ENCODE data around the gene ALG6. TPM values are rescaled to one million over a fixed set of nuclear protein-coding genes. Genes with fewer than 3 reads are reported as not detected.
A peak's percentile ranks its signal among the peaks of the same experiment; 100 is the strongest.
"Not testable (repeated sequence)": the region's sequence is repeated elsewhere in the genome, so short reads cannot be mapped to it uniquely, and the experiment has no call there.

Gene ALG6
- total RNA-seq, 2 experiments from 2014 or later: 23.0 to 24.0 TPM

GRCh38 chr1:63352736-63353135, 14.7 kb upstream of the ALG6 start:
- no peaks in the 10 kb centered on the region for H3K4me1 Mint-ChIP-seq
- H3K27me3 Mint-ChIP-seq: peaks cover 37% of the 10 kb centered on the region
- H3K4me3 Mint-ChIP-seq: no peak overlapping the region
- H3K9me3 Mint-ChIP-seq (ENCODE audit: low read depth): no peaks in the 10 kb centered on the region
- ATAC-seq (no peak), DNase-seq (no peak)
- no peak overlapping the region for H3K27ac Mint-ChIP-seq
- H3K36me3 Mint-ChIP-seq: no peaks in the 10 kb centered on the region
- CTCF ChIA-PET: no interaction called here

- CTCF ChIA-PET: interaction anchor here (0.6 kb wide), 1 partner anchor 217 kb away, joined by 3 read pairs; no protein-coding TSS in a partner anchor
- not testable (repeated sequence) for ATAC-seq; H3K4me1 Mint-ChIP-seq; H3K27ac Mint-ChIP-seq; DNase-seq; H3K9me3 Mint-ChIP-seq (ENCODE audit: low read depth); H3K4me3 Mint-ChIP-seq; H3K36me3 Mint-ChIP-seq
- peaks cover 34% of the 10 kb centered on the region for H3K27me3 Mint-ChIP-seq
These were observed 11.2 kb upstream of the ALG6 start for GRCh38 chr1:63356234-63356633.

GRCh38 chr1:63359561-63359960, 7.9 kb upstream of the ALG6 start:
- H3K4me1 Mint-ChIP-seq: no peaks in the 10 kb centered on the region
- ATAC-seq (no peak), DNase-seq (no peak)
- peaks cover 16% of the 10 kb centered on the region for H3K27me3 Mint-ChIP-seq
- no peak overlapping the region for H3K27ac Mint-ChIP-seq
- CTCF ChIA-PET: no interaction called here
- H3K9me3 Mint-ChIP-seq (ENCODE audit: low read depth): no peaks in the 10 kb centered on the region
- H3K4me3 Mint-ChIP-seq: no peak overlapping the region
- H3K36me3 Mint-ChIP-seq: no peaks in the 10 kb centered on the region

- Mint-ChIP-seq H3K4me3 (no peak overlapping the region), H3K27me3 (peaks cover 13% of the 10 kb centered on the region), H3K4me1 (peaks cover 7% of the 10 kb centered on the region), H3K9me3 (ENCODE audit: low read depth) (no peaks in the 10 kb centered on the region), H3K36me3 (no peaks in the 10 kb centered on the region), H3K27ac (no peak overlapping the region)
- no peak for DNase-seq
- no peak for ATAC-seq
- CTCF ChIA-PET: no interaction called here
These were observed 5.4 kb upstream of the ALG6 start for GRCh38 chr1:63362073-63362472.

DNA sequence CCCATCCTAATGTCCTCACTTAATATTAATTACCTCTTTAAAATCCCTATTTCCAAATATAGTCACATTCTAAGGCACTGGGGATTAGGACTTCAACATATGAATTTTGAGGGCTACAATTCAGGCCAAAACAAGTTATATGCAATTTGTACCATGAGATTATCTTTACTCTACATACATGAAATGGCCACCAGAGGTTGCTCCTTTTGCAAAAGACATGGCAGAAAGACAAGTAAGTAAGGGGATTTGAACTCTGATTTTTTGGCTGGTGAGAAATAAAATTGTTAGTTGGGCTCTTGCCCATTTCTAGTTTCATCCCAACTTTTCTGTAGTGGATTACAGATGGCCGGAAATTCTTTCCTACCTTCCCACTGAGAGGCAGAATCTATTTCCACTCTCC, 4.8 kb upstream of the ALG6 start:
- no peak overlapping the region for H3K4me3 Mint-ChIP-seq
- H3K9me3 Mint-ChIP-seq (ENCODE audit: low read depth): no peaks in the 10 kb centered on the region
- H3K27ac Mint-ChIP-seq: no peak overlapping the region

DNA sequence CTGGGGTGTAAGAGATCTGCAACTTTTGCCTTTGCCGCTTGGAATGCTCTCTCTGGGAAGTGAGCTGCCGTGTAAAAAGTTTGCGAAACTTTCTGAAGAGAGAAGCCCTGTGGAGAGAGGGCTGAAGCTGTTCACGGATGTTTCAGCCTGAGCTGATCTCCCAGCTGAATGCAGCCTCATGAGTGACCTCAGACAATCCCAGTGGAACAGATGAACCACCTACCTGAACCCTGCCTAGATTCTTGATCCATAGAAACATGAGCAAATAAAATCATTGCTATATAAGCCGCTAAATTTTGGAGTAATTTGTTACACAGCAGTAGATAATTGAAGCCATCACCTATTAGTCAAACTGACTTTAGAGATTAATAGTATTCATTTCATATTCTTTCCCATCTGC, 4.4 kb upstream of the ALG6 start:
- Mint-ChIP-seq H3K9me3 (ENCODE audit: low read depth) (no peaks in the 10 kb centered on the region), H3K27me3 (peaks cover 13% of the 10 kb centered on the region), H3K36me3 (no peaks in the 10 kb centered on the region), H3K4me3 (no peak overlapping the region), H3K4me1 (peaks cover 11% of the 10 kb centered on the region), H3K27ac (no peak overlapping the region)
- ATAC-seq (no peak), DNase-seq (no peak)
- CTCF ChIA-PET: interaction anchor here (0.7 kb wide), 1 partner anchor 640 kb away, joined by 3 read pairs; no protein-coding TSS in a partner anchor

More for the DNA sequence above, 4.8 kb upstream of the ALG6 start:
- Mint-ChIP-seq H3K4me1 (peaks cover 8% of the 10 kb centered on the region), H3K36me3 (no peaks in the 10 kb centered on the region), H3K27me3 (peaks cover 13% of the 10 kb centered on the region)
- ATAC-seq: no peak
- CTCF ChIA-PET: no interaction called here
- DNase-seq: no peak

- Mint-ChIP-seq H3K4me3 (peak overlapping the region; percentile 98), H3K27ac (peak overlapping the region; percentile 50), H3K27me3 (peaks cover 8% of the 10 kb centered on the region), H3K36me3 (peaks cover 14% of the 10 kb centered on the region), H3K9me3 (ENCODE audit: low read depth) (no peaks in the 10 kb centered on the region), H3K4me1 (peaks cover 26% of the 10 kb centered on the region)
- ATAC-seq (no peak), DNase-seq (no peak)
- CTCF ChIA-PET: no interaction called here
These were observed 566 bp upstream of the ALG6 start for GRCh38 chr1:63366908-63367214.

DNA sequence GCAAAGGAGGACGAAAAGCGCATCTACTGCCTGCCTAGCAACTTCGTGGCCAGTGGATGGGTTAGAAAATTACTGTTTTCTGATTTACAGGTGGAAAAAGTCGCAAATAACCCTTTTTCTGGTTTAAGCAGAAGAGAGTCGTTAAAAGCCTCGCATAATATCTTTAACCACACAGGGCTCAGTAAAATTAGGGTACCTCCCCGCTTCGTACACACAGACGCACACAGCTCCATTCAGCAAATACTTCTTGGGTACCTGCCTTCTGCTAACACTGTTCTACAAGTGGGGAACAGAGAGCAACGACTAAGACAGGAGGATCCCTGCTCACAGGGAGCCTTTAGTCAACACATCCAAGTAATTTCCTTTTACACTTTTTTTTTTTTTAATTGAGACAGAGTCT, 704 bp downstream of the ALG6 start:
- Mint-ChIP-seq H3K27me3 (peaks cover 4% of the 10 kb centered on the region), H3K4me3 (peak overlapping the region; percentile 98), H3K9me3 (ENCODE audit: low read depth) (no peaks in the 10 kb centered on the region), H3K4me1 (peaks cover 26% of the 10 kb centered on the region), H3K36me3 (peaks cover 17% of the 10 kb centered on the region), H3K27ac (peak overlapping the region; percentile 89)
- DNase-seq (no peak), ATAC-seq (no peak)
- CTCF ChIA-PET: interaction anchor here (0.8 to 1.2 kb wide), 2 partner anchors 8 to 170 kb away, joined by 3 read pairs; no protein-coding TSS in a partner anchor

DNA sequence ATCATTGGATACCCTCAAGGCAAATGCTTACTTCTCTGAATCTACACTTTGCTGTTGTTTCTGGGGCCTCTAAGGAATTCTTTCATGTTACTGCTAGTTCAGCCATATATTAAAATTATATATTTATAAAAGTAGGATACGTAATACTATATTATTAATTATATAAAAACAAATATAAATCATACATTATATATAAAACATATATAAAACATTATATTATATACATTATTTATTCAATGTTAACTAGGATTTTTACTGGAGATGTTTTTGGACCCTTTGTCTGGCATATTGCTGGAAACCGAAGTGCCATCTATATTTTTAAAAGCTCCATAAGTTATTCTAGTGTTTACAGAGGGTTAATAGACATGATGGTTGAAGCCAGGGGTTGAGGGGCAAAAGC, 12.2 kb downstream of the ALG6 start:
- ATAC-seq (no peak), DNase-seq (no peak)
- CTCF ChIA-PET: no interaction called here
- peaks cover 15% of the 10 kb centered on the region for H3K4me1 Mint-ChIP-seq
- peaks cover 43% of the 10 kb centered on the region for H3K36me3 Mint-ChIP-seq
- no peaks in the 10 kb centered on the region for H3K27me3 Mint-ChIP-seq
- no peak overlapping the region for H3K4me3 Mint-ChIP-seq
- H3K9me3 Mint-ChIP-seq (ENCODE audit: low read depth): no peaks in the 10 kb centered on the region
- no peak overlapping the region for H3K27ac Mint-ChIP-seq

DNA sequence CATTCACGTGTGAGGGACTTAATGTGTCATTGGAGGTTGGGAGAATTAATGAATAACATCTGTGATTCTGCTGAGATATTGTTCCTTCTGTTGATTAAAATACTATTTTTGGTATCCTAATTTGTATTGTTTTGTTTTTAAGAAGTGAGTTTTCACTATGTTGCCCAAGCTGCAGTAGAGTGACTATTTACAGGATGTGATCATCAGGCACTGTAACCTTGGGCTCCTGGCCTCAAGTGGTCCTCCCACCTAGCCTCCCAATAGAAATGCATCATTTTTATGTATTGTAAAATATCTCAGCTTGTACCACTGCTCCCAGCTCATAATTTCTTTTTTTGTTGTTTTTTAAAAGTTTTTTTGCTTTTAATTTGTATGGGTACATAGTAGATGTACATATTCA, 14.3 kb downstream of the ALG6 start:
- ATAC-seq (no peak), DNase-seq (no peak)
- Mint-ChIP-seq H3K4me1 (peaks cover 19% of the 10 kb centered on the region), H3K4me3 (no peak overlapping the region), H3K27me3 (no peaks in the 10 kb centered on the region), H3K27ac (no peak overlapping the region), H3K36me3 (peaks cover 46% of the 10 kb centered on the region), H3K9me3 (ENCODE audit: low read depth) (peaks cover 4% of the 10 kb centered on the region)
- CTCF ChIA-PET: no interaction called here

GRCh38 chr1:63401945-63402344, 34.5 kb downstream of the ALG6 start:
- no peak for ATAC-seq
- Mint-ChIP-seq H3K4me1 (peaks cover 2% of the 10 kb centered on the region), H3K9me3 (ENCODE audit: low read depth) (no peaks in the 10 kb centered on the region), H3K27ac (no peak overlapping the region), H3K4me3 (no peak overlapping the region), H3K36me3 (peaks cover 40% of the 10 kb centered on the region), H3K27me3 (no peaks in the 10 kb centered on the region)
- CTCF ChIA-PET: no interaction called here
- no peak for DNase-seq

DNA sequence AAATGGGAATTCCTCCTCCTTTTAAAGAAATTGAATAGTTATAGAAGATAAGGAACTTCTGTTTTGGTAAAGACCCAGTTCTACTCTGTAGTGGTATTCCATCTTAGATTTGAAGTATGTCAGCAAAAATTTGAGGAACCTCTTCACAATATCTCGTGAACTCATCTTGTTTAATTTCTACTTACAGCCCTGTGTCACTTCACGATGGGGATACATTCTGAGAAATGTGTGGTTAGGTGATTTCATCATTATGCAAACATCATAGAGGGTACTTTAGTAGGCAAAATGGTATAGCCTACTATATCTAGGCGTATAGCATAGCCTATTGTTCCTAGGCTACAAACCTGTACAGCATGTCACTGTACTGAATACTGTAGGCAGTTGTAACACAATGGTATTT, 36.0 kb downstream of the ALG6 start:
- H3K4me1 Mint-ChIP-seq: peaks cover 2% of the 10 kb centered on the region
- DNase-seq (no peak), ATAC-seq (no peak)
- H3K4me3 Mint-ChIP-seq: no peak overlapping the region
- no peak overlapping the region for H3K27ac Mint-ChIP-seq
- CTCF ChIA-PET: no interaction called here
- no peaks in the 10 kb centered on the region for H3K27me3 Mint-ChIP-seq
- peaks cover 43% of the 10 kb centered on the region for H3K36me3 Mint-ChIP-seq
- H3K9me3 Mint-ChIP-seq (ENCODE audit: low read depth): no peaks in the 10 kb centered on the region

- Mint-ChIP-seq H3K27ac (no peak overlapping the region), H3K27me3 (no peaks in the 10 kb centered on the region), H3K4me3 (no peak overlapping the region), H3K4me1 (peaks cover 2% of the 10 kb centered on the region), H3K9me3 (ENCODE audit: low read depth) (no peaks in the 10 kb centered on the region), H3K36me3 (peaks cover 39% of the 10 kb centered on the region)
- CTCF ChIA-PET: interaction anchor here (0.8 kb wide), 1 partner anchor 155 kb away, joined by 3 read pairs; no protein-coding TSS in a partner anchor
- DNase-seq: no peak
- no peak for ATAC-seq
These were observed 37.6 kb downstream of the ALG6 start for GRCh38 chr1:63405021-63405420.

DNA sequence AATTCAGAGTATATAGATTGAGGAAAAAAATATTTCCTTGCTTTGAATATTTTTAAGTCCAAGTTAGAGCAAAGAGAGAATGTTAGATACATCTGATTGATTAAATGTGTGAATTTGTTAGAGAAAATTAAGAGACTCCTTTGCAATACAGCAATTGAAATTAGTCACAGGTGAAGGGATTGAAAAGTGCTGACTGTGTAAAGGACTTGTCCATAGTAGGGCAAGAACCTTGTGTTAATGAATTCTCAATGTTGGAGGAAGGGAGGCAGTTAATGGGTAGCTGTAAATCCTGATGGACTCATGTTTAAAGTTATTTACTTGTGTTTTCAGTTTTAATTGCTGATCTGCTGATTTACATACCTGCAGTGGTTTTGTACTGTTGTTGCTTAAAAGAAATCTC, 38.6 kb downstream of the ALG6 start:
- Mint-ChIP-seq H3K27me3 (no peaks in the 10 kb centered on the region), H3K9me3 (ENCODE audit: low read depth) (no peaks in the 10 kb centered on the region), H3K36me3 (peaks cover 33% of the 10 kb centered on the region), H3K4me1 (peaks cover 2% of the 10 kb centered on the region), H3K4me3 (no peak overlapping the region), H3K27ac (no peak overlapping the region)
- ATAC-seq (no peak), DNase-seq (no peak)
- CTCF ChIA-PET: interaction anchor here (2.6 kb wide), 1 partner anchor 9 kb away, joined by 5 read pairs; no protein-coding TSS in a partner anchor

DNA sequence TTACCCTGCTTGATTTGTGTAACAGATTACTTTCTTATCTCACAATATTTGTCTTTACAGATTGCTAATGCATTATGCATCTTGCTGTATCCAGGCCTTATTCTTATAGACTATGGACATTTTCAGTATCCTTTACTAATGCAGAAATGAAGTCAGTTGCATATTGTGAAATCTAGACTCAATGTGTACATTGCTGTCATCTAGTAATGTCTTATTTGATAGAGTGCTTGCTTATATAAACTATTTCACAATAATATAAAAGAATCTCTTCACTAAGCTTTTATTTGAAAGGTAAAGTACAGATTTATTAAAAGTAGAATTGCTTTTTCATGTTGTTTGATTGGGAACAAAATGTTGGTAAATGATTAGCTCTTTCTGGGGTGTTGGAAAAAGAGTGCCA, 39.6 kb downstream of the ALG6 start:
- CTCF ChIA-PET: interaction anchor here (2.6 kb wide), 1 partner anchor 10 kb away, joined by 5 read pairs; no protein-coding TSS in a partner anchor
- Mint-ChIP-seq H3K4me3 (no peak overlapping the region), H3K36me3 (peaks cover 29% of the 10 kb centered on the region), H3K9me3 (ENCODE audit: low read depth) (no peaks in the 10 kb centered on the region), H3K27ac (no peak overlapping the region), H3K4me1 (peaks cover 2% of the 10 kb centered on the region), H3K27me3 (no peaks in the 10 kb centered on the region)
- ATAC-seq (no peak), DNase-seq (no peak)
